ENCODE measurements around the gene EPHA4.
A peak's percentile ranks its signal among the peaks of the same experiment; 100 is the strongest.

Gene EPHA4

DNA sequence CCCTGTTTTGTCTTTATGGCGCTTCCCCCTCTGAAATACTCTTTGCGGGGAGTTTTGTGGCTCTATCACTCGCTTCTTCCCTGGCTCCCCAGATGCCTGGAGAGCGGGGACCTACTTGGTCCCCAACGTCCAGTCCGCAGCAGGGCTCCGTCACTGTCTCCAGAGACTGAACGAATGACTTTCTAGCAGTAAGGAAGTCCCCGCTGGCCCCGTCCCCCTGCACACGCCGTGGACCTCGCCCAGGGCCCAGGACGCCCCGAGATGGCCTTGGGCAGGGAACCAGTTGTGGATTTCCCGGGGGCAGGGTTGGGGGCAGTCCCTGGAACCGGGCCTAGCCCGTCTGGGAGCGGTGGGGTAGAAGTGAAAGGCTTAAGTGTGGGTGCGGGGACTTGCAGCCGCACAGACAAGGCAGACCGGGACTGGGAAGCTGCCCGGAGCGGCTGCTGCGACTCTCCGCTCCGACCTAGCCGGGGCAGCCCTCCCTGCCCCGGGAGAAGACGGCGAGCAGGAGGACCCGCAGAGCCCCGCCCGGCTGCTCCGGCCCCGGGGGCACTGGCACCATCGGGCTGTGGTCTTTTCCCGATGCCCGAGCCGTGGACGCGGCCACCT, 821 bp upstream of the EPHA4 start:
- TF ChIP-seq, protein P1, sequence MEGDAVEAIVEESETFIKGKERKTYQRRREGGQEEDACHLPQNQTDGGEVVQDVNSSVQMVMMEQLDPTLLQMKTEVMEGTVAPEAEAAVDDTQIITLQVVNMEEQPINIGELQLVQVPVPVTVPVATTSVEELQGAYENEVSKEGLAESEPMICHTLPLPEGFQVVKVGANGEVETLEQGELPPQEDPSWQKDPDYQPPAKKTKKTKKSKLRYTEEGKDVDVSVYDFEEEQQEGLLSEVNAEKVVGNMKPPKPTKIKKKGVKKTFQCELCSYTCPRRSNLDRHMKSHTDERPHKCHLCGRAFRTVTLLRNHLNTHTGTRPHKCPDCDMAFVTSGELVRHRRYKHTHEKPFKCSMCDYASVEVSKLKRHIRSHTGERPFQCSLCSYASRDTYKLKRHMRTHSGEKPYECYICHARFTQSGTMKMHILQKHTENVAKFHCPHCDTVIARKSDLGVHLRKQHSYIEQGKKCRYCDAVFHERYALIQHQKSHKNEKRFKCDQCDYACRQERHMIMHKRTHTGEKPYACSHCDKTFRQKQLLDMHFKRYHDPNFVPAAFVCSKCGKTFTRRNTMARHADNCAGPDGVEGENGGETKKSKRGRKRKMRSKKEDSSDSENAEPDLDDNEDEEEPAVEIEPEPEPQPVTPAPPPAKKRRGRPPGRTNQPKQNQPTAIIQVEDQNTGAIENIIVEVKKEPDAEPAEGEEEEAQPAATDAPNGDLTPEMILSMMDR (conservative IDR thresholded peaks at IDR 0.05): no peak
- peak overlapping the region; percentile 84 for H3K27ac ChIP-seq

DNA sequence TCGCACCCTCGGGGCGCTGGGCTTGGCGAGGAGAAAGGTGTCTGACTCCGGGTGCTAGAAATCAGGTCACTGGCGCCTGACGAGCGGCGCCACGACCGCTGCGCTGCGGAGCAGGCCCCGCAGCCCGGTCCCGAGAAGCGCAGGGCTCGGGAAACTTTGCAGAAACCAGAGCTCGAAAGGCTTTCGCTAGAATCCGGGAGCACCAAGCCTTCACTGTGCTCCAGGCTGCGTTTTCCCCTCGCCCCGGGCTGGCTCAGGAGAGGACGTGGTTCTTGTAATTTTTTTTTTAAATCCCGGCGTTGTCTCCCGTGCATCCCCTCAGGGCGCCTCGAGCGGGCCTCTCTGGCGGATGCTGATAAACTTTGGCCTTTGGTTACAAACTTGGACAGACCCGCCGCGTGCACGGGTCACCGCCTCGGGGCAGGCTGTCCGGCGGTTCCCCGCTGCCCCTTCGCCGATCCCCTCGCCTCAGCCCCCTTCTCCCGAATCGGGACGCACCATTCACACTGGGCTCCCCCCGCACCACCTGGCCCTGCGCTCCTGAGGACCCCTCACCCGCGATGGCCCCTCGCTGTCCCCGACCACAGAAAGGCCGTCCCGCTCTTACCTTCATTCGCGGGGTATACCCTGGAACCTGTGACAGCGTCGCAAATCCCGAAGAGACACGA, 419 bp downstream of the EPHA4 start:
- TF ChIP-seq, protein P1 (conservative IDR thresholded peaks at IDR 0.05): no peak
- H3K27ac ChIP-seq: peak overlapping the region; percentile 84

DNA sequence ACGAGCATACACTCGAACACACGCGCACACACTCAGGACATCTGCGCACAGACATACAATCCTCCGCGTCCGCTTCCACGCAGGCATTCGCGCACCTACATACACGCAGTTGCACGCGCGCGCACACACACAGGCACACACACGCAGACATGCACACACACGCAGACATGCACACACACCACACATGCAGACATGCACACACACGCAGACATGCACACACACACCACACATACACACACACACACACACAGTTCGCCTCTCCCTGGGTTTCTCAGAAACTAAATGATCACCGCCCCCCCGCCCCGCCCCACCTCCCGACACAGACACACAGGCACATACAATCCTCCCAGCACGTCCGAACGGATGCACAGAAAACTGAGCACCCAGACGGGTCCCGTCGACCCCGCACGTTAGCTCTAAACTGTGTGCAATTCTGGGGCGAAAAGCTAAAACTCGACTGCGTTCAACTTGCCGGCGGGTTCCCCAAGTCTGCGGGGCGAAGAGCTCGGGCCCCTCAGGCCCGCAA, 1.0 kb downstream of the EPHA4 start:
- TF ChIP-seq, protein P1 (conservative IDR thresholded peaks at IDR 0.05): no peak
- H3K27ac ChIP-seq: peak overlapping the region; percentile 84; the same call in 1 of the 2 replicates

DNA sequence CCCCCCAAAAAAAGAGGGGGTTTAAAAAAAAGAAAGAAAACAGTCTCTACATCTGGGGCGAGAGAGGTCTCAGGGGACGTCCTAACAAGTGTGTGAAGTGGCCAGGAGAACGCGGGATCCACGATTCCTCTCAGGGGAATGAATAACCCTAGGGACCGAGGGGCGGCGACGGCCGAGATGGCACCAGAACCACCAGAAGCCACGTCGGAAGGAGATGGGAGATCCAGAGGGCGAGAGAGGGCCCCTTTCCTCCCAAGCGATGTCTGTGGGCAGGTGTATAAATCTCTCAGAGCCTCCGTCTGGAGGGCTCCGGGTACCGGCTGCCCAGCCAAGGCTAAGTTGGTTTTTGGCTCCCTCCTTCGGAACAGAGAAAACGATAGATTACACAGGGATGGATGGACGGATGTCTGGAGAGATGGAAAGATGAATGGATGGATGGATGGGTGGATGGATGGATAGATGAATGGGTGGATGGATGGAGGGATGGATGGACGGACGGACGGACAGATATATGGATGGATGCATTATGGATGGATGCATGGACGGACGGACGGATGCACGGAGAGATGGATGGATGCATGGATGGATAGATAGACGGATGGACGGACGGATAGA, 1.7 kb downstream of the EPHA4 start:
- H3K27ac ChIP-seq: no peak overlapping the region
- TF ChIP-seq, protein P1 (conservative IDR thresholded peaks at IDR 0.05): peak; percentile 70

DNA sequence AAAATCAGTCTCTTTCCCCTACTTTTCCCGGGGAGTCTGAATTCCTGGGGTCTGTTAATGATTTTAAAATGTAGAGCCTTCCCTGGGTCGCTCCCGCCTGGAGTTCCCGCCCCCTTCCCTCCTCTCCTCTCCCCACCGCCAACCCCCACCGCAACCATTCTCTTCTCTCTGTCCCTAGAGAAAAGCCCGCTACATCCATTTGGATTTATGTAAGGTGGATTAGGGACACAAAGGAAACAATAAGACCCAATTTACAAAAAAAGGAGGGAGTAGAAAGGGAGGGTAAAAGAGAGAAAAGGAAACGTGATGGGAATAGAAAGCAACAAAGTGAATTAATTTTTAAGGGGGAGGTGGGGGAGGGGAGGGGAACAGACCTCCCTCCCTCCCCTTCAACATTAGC, 2.2 kb downstream of the EPHA4 start:
- TF ChIP-seq, protein P1 (conservative IDR thresholded peaks at IDR 0.05): no peak
- no peak overlapping the region for H3K27ac ChIP-seq

DNA sequence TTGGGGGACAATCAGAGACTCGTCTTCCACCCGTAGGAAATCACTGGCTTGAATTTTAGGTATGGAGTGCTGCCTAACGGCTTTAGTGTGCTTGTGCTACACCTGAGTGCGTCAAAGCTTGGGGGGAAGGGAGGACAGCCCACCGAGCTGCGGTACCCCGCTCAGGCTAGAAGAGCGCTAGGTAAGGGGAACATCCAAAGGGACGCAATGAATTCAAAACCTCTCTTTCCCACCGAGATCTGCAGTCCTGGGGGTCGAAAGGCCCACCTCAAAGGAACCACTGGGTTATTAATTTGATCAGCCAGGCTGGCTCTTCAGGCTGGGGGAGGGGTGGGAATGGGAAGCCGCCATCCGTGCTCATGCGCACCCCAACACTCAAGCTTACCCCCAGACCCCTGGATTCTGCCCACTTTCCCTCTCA, 2.7 kb downstream of the EPHA4 start:
- H3K27ac ChIP-seq: no peak overlapping the region

DNA sequence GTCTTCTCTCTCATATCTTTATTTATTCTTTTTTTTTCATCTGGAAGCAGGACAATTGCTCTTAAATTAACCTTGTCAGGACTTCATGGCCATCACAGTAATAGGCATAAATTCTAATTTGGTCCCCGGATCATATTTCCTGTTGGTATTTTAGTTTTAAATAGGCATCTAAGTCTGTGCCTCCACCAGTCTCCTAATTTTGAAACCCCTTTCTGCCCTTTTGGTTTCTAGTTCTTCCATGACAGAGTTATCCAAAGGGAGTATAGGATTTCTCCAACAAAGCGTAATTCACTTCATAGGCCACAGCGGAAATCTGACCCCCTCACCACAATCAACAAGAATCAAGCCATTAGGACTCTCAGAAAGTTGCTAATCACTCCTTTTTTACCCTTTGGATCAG, 3.8 kb downstream of the EPHA4 start:
- TF ChIP-seq, protein P1 (conservative IDR thresholded peaks at IDR 0.05): no peak
- H3K27ac ChIP-seq: no peak overlapping the region

More for the DNA sequence above, 2.7 kb downstream of the EPHA4 start:
- TF ChIP-seq, protein P1 (conservative IDR thresholded peaks at IDR 0.05): no peak
